ENCODE measurements around the gene SLC22A25.
"Not testable (repeated sequence)": the region's sequence is repeated elsewhere in the genome, so short reads cannot be mapped to it uniquely, and the experiment has no call there.

Gene SLC22A25

DNA sequence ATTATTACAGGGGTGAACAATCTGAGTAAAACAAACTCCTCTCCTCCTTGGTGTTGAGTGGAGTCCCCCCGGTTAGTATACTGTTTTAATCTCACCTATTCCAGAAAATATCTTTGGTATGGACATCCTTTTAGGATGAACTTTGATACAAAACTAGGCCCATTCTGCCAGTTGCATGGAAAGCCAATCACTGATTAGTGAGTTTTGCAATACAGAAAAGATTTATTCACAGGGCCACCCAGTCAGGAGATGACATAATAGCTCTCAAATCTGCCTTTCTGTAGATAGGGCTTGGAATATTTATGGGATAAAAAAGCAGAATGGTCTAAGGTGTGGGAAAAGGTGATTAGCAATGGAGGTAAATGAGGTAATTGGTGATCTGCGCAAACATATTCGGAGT, 30.3 kb upstream of the SLC22A25 start:
- no peak overlapping the region for H3K4me3 ChIP-seq (ENCODE audit: low read depth, low read length)
- TF ChIP-seq, protein P1, sequence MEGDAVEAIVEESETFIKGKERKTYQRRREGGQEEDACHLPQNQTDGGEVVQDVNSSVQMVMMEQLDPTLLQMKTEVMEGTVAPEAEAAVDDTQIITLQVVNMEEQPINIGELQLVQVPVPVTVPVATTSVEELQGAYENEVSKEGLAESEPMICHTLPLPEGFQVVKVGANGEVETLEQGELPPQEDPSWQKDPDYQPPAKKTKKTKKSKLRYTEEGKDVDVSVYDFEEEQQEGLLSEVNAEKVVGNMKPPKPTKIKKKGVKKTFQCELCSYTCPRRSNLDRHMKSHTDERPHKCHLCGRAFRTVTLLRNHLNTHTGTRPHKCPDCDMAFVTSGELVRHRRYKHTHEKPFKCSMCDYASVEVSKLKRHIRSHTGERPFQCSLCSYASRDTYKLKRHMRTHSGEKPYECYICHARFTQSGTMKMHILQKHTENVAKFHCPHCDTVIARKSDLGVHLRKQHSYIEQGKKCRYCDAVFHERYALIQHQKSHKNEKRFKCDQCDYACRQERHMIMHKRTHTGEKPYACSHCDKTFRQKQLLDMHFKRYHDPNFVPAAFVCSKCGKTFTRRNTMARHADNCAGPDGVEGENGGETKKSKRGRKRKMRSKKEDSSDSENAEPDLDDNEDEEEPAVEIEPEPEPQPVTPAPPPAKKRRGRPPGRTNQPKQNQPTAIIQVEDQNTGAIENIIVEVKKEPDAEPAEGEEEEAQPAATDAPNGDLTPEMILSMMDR (IDR thresholded peaks at IDR 0.05; ENCODE audit: borderline replicate concordance, insufficient read depth, low read depth, low read length): no peak

DNA sequence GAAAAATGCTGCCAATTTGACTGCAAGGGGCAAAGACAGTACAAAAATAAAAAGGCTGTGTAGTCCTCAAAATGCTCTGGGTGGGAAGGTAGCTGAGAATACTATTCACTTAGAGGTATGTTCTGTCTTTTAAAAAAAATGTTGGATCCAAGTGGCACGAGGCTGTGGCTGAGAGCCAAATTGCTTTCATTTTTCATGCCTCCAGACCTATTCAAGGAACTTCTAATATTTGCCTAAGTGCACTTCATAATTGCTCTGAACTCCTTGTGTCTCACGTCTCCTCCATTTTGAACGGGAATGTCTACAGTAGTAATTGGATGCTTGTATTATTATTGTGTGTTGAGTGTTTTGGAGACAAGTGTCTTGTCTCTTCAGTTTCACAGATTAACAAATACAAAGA, 19.1 kb upstream of the SLC22A25 start:
- TF ChIP-seq, protein P1 (IDR thresholded peaks at IDR 0.05; ENCODE audit: borderline replicate concordance, insufficient read depth, low read depth, low read length): no peak
- H3K4me3 ChIP-seq (ENCODE audit: low read depth, low read length): no peak overlapping the region

DNA sequence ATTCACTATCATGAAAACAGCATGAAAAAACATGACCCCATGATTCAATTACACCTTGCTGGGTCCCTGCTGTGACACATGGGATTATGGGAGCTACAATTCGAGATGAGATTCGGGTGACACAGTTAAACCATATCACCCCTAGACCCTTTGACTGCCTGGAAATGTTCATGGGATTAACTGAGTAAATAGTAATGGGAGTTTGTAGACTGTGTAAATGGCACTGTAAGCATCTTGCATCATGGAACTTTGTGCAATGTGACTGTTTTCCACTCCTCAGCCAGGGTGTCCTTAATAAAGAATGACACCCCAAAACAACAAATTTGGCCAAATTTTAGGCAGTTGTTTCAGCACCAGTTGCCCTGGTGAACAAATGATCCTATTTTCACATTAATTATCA, 7.9 kb upstream of the SLC22A25 start:
- TF ChIP-seq, protein P1 (IDR thresholded peaks at IDR 0.05; ENCODE audit: borderline replicate concordance, insufficient read depth, low read depth, low read length): no peak

DNA sequence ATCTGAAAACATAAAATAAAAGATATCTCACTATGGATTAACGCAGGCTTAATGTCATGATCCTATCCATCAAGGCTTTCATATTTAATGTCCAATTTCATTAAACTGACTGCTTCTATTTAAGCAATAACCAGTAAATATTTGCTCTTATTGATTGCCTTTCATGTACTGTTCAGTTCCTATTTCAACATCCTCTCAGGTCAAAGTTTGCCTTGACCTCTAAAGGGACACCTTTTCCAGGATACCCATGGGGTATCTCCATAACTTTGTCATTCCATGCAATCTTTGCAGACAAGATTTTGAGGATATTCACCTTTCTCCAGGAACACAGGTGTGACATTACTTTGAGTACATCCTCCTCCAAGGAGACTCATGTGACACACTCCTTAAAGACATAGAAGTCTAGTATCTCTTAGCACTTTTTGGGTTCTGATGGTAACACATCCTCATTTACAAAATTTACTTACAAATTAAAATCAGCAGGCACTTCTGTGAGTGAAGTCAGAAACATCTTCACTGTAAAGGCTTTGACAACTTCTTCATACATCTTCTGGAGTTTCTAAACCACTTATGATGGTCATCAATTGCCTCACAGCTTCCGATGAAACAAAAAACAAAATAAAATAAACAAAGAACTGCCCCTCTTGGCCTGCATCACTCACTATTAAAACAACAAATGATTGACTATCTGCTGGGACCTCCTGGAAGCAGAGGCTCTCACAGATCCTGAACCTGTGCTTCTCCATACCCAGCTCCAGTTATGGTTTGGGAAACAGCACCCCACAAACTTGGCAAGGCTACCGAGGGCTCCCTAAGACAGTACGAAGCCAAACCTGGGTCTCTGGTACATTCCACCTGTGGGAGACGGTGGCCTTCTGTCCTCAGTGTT, 7.0 kb upstream of the SLC22A25 start:
- H3K4me3 ChIP-seq (ENCODE audit: low read depth, low read length): no peak overlapping the region
- TF ChIP-seq, protein P1 (IDR thresholded peaks at IDR 0.05; ENCODE audit: borderline replicate concordance, insufficient read depth, low read depth, low read length): no peak

More for the DNA sequence above, 7.9 kb upstream of the SLC22A25 start:
- no peak overlapping the region for H3K4me3 ChIP-seq (ENCODE audit: low read depth, low read length)

DNA sequence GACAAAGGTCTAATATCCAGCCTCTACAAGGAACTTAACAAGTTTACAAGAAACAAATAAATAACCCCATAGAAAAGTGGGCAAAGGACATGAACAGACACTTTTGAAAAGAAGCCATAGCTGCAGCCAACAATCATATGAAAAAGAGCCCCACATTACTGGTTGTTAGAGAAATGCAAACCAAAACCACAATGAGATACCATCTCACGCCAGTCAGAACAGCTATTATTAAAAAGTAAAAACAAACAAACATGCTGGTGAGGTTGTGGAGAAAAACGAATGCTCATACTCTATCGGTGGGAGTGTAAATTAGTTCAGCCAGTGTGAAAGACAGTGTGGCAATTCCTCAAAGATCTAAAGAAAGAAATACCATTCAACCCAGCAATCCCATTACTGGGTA, 5.6 kb upstream of the SLC22A25 start:
- TF ChIP-seq, protein P1 (IDR thresholded peaks at IDR 0.05; ENCODE audit: borderline replicate concordance, insufficient read depth, low read depth, low read length): no peak

DNA sequence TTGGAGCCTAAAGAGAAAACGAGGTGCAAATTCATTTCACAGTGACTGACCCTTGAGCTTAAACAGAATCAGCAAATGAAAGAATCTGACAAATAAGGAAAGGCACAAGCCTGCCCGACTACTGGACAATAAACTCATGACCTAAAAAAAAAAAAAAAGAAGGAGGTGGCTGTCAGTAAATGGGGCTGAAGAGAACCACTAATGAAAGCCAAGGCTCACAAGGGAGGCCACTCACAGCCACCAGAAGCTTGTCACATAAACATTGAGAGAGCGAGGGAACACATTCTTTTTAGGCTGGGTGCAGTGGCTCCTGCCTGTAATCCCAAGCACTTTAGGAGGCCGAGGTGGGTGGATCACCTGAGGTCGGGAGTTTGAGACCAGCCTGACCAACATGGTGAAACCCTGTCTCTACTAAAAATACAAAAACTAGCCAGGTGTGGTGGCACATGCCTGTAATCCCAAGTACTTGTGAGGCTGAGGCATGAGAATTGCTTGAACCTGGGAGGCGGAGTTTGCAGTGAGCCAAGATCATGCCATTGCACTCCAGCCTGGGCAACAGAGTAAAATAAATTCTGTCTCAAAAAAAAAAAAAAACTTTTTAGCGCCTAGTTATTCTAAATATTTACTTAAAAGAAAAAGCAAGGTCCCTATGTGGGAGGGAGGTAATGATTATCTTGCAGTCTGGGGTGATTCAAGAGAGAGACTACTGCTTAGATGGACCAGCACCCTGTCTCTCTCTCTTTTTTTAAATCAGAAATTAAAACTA, 4.0 kb upstream of the SLC22A25 start:
- not testable (repeated sequence) for H3K4me3 ChIP-seq (ENCODE audit: low read depth, low read length)

More for the DNA sequence above, 5.6 kb upstream of the SLC22A25 start:
- no peak overlapping the region for H3K4me3 ChIP-seq (ENCODE audit: low read depth, low read length)

DNA sequence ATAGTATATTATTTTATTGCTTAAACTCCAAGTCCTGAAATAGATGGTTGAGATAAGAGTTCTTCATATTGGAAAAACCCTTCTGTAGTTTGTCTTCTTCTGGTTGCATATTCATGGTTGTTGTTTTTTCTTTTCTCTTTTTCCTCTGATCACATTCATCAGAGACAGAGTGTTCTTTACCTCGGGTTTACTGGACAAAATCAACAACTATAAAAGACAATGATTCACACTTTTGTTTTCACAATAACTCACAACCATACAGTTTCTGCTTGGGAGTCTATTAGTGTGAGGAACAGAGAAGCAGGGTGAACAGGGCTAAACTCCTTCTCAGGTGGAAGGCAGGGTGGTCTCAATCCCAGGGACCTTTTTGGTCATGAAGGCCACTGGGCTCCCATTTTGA, 2.6 kb upstream of the SLC22A25 start:
- no peak overlapping the region for H3K4me3 ChIP-seq (ENCODE audit: low read depth, low read length)
- TF ChIP-seq, protein P1 (IDR thresholded peaks at IDR 0.05; ENCODE audit: borderline replicate concordance, insufficient read depth, low read depth, low read length): no peak

Measured in GM12875 (cell line).